Erythroblast (primary cell): ENCODE measurements around the gene ATP6V0E1.

Source experiments
- GATA1 ChIP-seq: IDR thresholded peaks from 2 replicates; pipeline ENCODE4 v1.6.1; 2011; ENCODE audit warnings: low read depth, mild to moderate bottlenecking, control low read depth, low read length, moderate library complexity
- POLR2A ChIP-seq: IDR thresholded peaks from 2 replicates; pipeline ENCODE4 v1.6.1; 2011; ENCODE audit warnings: mild to moderate bottlenecking, low read length

DNA sequence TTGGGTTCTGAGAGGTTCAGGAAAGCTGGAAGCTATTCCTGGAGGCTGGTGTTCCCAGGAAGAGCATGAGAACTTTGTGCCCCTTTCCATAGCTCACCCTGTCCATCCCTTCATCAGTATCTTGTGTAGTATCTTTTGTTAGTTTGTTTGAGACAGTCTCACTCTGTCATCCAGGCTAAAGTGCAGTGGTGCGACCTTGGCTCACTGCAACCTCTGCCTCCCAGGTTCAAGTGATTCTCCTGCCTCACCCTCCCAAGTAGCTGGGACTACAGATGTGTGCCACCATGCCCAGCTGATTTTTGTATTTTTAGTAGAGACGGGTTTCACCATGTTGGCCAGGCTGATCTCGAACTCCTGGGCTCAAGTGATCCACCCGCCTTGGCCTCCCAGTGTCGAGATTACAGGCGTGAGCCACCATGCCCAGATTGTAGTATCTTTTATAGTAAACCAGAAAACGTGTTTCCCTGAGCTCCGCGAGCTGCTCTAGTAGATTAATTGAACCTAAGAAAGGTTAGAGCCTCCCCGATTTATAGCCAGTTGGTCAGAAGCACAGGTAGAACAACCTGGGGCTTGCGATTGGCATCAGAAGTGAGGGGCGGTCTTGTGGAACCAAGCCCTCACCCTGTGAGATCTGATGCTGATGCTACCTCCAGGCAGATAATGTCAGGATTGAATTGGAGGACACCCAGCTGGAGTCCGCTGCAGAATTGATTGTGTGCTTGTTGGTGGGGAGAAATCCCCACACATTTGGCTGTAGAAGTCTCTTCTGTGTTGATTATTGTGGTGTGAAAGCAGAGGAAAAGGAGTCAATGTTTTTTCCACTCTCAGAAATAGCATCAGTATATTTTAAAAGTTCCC is 32.3 kb downstream of the ATP6V0E1 start:
- no peak for TF ChIP-seq POLR2A
- TF ChIP-seq GATA1 = no peak
